HEK293T (cell line): ENCODE measurements around the gene NME5.

Experiments
- ARNT ChIP-seq: fragments of 450-650 bp; IDR thresholded peaks from 2 replicates; pipeline ENCODE4 v1.6.1; 2017; ENCODE audit warnings: mild to moderate bottlenecking
- CTBP1 ChIP-seq: fragments of 450-650 bp; IDR thresholded peaks from 2 replicates; pipeline ENCODE4 v1.6.1; 2016; ENCODE audit warnings: borderline replicate concordance
- ELF4 ChIP-seq: fragments of 450-650 bp; IDR thresholded peaks from 2 replicates; pipeline ENCODE4 v1.6.1; 2017; ENCODE audit warnings: antibody characterized with exemption
- FOXA1 ChIP-seq: fragments of 450-650 bp; IDR thresholded peaks from 2 replicates; pipeline ENCODE4 v1.6.1; 2016; ENCODE audit warnings: mild to moderate bottlenecking
- FOXM1 ChIP-seq: fragments of 450-650 bp; IDR thresholded peaks from 2 replicates; pipeline ENCODE4 v1.6.1; 2017; ENCODE audit warnings: mild to moderate bottlenecking, borderline replicate concordance
- HDGF ChIP-seq: fragments of 450-650 bp; IDR thresholded peaks from 2 replicates; pipeline ENCODE4 v1.6.1; 2017; ENCODE audit warnings: antibody characterized with exemption, borderline replicate concordance
- L3MBTL2 ChIP-seq: fragments of 450-650 bp; conservative IDR thresholded peaks from 2 replicates; pipeline ENCODE4 v1.6.1; 2016; ENCODE audit warnings: mild to moderate bottlenecking
- NFRKB ChIP-seq: fragments of 450-650 bp; IDR thresholded peaks from 2 replicates; pipeline ENCODE4 v1.6.1; 2016; ENCODE audit warnings: mild to moderate bottlenecking, moderate library complexity
- SP1 ChIP-seq: fragments of 450-650 bp; IDR thresholded peaks from 2 replicates; pipeline ENCODE4 v1.6.1; 2017
- TARDBP ChIP-seq: fragments of 450-650 bp; IDR thresholded peaks from 2 replicates; pipeline ENCODE4 v1.6.1; 2016
- ZNF384 ChIP-seq: fragments of 450-650 bp; IDR thresholded peaks from 2 replicates; pipeline ENCODE4 v1.6.1; 2016

GRCh38 chr5:138132543-138132942, 6.7 kb downstream of the NME5 start:
- no peak for TF ChIP-seq L3MBTL2
- TF ChIP-seq FOXM1 = no peak
- no peak for TF ChIP-seq ELF4
- TF ChIP-seq TARDBP = no peak
- no peak for TF ChIP-seq CTBP1
- no peak for TF ChIP-seq HDGF
- no peak for TF ChIP-seq FOXA1
- no peak for TF ChIP-seq NFRKB
- TF ChIP-seq SP1 = no peak
- no peak for TF ChIP-seq ARNT
- TF ChIP-seq ZNF384 = no peak
